Adipose tissue (tissue), 3 donors: ENCODE results near the gene BBLN. TPM values are rescaled to one million over a fixed set of nuclear protein-coding genes. Genes with fewer than 3 reads are reported as not detected.
"Not testable (repeated sequence)": the region's sequence is repeated elsewhere in the genome, so short reads cannot be mapped to it uniquely, and the experiment has no call there.

Experiments used
- H3K27ac ChIP-seq: one replicate; pipeline ENCODE4 v1.5.1; 2013; ENCODE audit warnings: low read depth, low read length
- WGBS, 3 donors: extraction: QIAGEN DNeasy Blood & Tissue Kit; methylation state at CpG; one replicate each; pipeline ENCODE4 v1.1.7; 2013; 5-methylcytosine and 5-hydroxymethylcytosine counted together
- polyA plus RNA-seq, 3 donors: library from polyadenylated mRNA; stranded (reverse); fragments of 200-250 nt; gene quantifications; one replicate each; pipeline ENCODE4 v1.2.3, GENCODE V29; 2013
- donor health status: healthy with polysubstance abuse.
- donor health status: Bipolar disorder and iron deficiency.
- donor health status: healthy.

The BBLN gene
- polyA plus RNA-seq, 3 donors = 74.5 to 110 (median 95.4) TPM

DNA sequence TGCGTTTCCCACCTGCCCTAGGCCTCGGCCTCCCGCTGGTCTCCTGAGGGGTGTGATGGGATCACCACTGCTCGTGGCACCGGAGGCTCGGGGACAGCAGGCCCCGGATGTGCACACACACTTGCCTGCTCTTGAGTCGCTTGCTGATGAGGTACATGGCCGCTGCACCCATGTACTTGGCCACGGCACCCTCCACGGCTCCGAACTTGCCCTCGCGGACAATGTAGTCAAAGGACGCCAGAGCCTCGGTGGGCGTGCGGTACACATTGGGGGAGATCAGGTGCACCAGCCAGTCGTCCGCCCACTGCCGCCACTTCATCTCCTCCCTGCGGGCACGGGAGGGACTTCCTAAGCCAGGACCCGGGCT is 37.3 kb upstream of the BBLN start:
- WGBS, 3 donors = 93 to 96% (median 96%) methylated on average over 23 to 24 of the region's 24 CpGs
- H3K27ac ChIP-seq = no peak overlapping the region

DNA sequence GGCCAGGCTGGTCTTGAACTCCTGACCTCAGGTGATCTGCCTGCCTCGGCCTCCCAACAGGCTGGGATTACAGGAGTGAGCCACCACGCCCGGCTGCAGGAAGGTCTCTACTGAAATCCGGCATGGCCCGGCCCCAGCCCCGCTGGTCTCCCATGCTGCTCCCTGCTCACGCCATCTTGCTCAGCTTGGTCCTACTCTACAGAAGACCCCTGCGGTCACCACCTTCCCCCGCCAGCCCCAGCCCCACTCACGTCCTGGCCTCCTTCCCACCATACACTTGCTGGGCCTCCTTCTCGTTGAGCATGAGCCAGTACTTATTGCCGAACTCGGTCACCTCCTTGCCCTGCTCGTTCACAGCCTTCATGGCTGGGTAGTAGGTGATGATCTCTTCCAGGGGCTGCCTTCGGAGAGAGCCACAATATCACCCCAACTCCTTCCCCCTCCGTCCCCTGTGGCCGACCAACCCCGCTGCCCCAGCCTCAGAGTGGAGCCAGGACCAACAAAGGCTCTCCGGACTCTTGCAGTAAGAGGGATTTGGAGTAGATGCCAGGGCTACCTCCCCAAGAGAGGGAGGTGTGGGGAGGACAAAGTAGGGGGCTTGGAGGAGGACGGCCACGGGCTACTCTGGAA is 36.5 kb upstream of the BBLN start:
- no peak overlapping the region for H3K27ac ChIP-seq
- 90 to 94% (median 92%) methylated on average over 21 of the region's 21 CpGs for WGBS, 3 donors

DNA sequence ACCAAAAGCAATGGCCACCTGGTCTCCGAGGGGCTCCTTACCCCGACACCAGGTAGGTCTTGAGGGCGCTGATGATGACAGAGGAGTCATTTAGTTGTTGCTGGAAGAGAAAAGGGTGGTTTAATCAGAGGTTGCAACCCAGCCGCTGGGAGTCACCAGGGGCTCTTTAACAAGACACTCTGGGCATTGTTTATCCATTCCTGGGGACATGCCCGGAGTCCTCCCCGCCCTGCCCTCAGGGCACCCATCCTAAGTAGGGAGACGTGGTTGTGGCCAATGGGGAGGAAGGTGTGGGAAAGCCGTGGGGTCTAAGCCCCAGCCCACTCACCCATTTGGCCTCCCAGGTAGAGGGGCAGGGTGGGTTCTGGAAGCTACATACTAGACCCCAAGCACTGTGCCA is 35.6 kb upstream of the BBLN start:
- 89 to 92% (median 90%) methylated on average over 8 of the region's 8 CpGs for WGBS, 3 donors
- H3K27ac ChIP-seq = no peak overlapping the region

DNA sequence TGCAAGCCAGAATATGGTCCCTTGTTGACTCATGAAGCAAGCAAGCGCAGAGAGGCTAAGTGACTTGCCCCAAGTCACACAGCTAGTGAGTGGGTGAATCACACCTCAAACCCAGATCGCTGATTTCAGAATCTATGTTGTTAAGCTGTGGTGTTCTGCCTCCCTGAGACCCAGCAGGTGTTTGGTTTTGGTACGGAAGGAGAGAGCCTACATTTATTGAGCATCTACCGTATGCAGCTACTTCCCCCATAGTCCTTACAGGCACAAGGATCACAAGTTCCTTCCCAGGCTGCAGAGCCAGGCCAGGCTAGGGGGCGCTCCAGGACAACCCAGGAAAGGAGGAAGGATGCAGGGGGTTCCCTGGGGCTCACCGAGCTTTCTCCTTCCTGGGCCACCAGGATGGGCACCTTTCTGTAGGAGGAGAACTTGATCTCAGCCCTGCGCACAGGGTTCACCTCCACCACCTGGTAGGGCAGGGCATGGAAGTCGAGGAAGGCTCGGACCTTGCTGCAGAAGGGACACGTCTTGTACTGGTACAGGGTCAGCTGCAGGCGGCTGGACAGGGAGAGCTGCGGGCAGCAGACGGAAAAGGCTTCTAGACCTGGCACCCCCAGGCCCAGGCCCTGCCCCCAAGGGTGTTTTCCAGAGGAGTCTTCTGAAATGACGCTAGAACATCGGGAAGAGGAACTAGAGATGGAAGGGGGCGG is 35.0 kb upstream of the BBLN start:
- H3K27ac ChIP-seq = no peak overlapping the region
- 60 to 73% (median 64%) methylated on average over 16 of the region's 16 CpGs for WGBS, 3 donors

DNA sequence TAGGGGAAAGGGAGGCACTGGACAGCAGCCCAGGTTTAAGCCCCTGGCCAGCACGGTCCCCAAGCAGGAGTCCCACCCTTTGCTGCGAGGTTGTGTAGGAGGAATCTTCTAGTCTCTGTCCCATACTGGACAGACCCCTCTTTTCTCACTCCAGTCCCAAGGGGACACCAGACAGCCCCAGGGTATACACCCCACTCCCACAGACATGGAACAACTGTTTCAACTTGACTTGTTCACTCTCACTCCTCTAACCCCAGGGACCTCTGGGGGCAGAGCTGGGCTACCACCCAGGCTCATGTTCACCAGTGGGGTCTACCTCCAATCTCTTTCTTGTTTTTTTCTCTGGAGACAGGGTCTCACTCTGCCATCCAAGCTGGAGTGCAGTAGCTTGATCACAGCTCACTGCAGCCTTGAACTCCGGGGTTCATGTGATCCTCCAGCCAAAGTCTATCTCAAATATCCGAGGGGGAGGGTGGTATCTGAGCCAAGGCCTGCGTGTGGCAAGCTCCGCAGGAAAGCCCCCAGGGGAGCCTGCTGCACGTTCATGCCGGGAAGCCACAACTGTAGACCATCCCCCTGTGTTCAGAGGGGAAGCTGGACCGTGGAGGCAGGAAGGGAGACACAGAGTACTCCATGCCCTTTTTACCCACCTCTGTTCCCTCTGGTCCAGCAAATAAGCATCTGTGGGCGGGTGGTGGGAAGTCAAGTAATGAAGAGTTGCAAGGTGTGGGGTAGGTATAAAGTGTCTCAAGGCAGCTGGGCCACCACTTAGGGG is 34.3 kb upstream of the BBLN start:
- H3K27ac ChIP-seq = no peak overlapping the region
- WGBS, 3 donors = 31 to 45% (median 40%) methylated on average over 10 of the region's 10 CpGs

DNA sequence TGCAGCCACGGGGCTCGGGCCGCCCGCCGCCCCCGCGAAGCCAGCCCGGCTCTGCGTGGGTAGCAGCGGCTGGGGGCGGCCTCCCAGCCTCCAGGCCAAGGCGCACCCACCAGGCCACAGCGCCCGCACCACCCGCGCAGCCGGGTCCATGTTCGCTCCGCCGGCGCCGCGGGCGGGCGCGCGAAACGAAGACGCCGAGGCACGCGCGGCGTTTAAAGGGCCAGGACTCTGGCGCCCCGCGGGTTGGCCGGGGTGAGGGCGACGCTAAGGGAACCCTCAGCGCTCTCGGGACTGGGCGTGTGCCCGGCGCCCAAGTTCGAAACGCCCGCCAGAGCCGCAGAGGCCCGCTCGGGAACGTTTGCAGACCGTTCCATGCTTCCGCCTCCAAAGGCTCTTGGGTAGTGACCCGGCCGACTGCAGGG is 32.5 kb upstream of the BBLN start, which contains the start of gene PTGES2:
PTGES2 (minus strand) TSS at position 162 of the 422 bp plus-strand sequence; CDS start at position 150, 12 bp downstream.
- WGBS, 3 donors = 0 to 1% (median 0%) methylated on average over 55 to 56 of the region's 56 CpGs
- peak within 1 kb of the TSS; percentile 73 for H3K27ac ChIP-seq

DNA sequence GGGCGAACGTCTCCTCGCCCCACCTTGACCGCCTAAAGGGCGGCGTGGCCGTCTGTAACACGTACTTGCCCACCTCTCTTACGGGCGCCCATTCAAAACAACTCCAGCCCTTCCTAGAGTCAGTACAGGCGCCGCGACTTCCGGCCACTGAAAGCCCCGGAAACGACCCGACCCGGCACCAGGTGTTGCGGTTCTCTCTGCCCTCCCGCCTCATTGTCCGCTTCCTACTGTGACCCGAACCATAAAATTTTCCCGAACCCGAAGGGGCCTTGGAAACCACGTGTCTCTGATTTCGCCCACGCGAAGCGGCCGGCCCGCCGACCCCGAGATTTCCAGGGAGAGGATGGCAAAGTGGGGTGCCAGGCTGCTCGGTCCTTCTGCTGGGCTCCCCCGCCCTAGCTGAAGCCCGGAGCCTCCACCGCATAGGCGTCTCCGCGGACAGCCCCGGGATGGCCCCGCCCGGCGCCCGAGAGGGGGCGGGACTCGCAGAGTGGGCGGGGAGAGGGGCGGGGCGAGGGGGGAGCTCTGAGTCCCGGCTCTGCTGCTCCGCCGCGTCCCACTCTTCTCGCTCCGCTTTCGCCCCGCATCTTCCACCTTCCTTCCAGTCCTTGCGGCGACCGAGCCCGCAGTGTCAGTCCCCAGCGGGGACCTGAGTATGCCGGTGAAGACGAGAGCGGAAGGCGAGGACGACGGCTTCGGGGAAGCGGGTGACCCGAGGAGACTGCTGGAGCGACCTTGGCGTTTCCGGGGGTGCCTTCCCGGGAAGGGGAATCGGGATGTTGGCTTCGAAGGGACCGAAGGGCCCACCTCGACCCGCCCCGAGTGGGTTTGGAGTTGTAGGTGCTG is 31.9 kb upstream of the BBLN start:
- 0% methylated on average over 66 to 82 of the region's 82 CpGs for WGBS, 3 donors
- H3K27ac ChIP-seq = peak overlapping the region; percentile 73

DNA sequence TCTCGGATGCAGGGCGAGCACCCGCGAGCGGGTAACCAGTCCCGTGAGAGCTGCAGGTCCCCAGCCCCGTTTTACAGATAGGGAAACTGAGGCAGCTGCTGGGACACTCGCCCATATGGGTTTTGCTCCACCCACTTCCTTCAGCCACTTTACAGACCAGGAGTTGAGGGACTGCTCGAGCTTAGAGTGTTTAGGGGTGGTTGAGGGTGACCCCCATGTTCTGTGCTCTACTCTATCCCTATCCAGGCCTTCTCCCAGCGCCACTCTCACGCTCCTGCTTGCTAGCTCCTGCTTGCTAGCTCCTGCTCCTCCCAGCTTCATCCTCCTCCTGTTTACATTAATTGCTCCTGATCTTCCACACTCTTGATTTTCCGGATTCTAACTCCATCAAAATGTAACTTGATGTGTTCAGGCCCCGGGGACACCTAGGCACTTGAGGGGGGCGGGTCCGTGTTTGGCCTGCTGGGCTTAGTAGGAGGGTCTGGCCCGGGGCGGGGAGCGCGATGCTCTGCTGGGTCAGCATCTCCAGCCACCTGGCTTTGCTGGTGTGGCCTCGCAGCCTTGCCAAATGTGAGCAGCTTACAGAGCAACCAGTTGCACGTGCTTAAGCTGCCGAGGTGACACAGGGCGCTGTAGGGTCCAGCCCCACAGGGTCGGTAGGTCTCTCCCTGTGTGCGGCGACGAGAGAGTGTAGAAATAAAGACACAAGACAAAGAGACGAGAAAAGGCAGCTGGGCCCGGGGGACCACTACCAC is 31.1 kb upstream of the BBLN start:
- H3K27ac ChIP-seq = no peak overlapping the region
- 57 to 63% (median 61%) methylated on average over 29 of the region's 29 CpGs for WGBS, 3 donors

DNA sequence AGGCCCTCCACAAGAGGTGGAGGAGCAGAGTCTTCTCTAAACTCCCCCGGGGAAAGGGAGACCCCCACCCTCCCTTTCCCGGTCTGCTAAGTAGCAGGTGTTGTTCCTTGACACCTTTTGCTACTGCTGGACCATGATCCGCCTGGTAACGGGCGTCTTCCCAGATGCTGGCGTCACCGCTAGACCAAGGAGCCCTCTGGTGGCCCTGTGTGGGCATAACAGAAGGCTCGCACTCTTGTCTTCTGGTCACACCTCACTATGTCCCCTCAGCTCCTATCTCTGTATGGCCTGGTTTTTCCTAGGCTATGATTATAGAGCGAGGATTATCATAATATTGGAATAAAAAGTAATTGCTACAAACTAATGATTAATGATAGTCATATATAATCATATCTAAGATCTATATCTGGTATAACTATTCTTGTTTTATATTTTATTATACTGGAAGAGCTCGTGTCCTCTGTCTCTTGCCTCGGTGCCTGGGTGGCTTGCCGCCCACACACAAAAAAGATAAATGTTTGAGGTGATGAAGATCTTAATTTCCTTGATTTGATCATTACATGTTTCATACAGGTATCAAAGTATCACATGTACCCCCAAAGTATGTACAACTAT is 30.0 kb upstream of the BBLN start:
- WGBS, 3 donors = 31 to 33% (median 31%) methylated on average over 11 to 12 of the region's 12 CpGs

DNA sequence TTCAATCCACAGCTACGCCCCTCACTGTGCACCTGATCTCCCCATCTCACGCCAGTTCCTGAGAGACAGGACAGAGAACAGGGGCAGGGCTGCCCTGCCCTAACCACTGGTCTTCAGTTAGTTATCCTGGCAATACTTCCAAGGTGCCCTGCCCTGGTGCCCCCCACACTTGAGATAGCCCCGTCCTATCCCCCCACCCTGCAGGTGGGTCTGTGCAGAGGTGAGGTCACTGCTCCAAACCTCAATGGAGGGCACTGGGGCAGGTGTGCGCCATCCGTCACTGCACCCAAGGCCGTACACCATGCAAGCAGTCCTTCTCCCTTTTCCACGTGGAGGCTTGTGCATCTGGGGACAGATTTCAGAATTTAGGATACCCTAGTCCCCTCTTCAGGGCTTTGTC is 29.4 kb upstream of the BBLN start:
- 55 to 67% (median 66%) methylated on average over 7 of the region's 7 CpGs for whole genome bisulfite sequencing, 3 donors
- H3K27ac ChIP-seq = not testable (repeated sequence)

More for the DNA sequence above, 30.0 kb upstream of the BBLN start:
- not testable (repeated sequence) for H3K27ac ChIP-seq

DNA sequence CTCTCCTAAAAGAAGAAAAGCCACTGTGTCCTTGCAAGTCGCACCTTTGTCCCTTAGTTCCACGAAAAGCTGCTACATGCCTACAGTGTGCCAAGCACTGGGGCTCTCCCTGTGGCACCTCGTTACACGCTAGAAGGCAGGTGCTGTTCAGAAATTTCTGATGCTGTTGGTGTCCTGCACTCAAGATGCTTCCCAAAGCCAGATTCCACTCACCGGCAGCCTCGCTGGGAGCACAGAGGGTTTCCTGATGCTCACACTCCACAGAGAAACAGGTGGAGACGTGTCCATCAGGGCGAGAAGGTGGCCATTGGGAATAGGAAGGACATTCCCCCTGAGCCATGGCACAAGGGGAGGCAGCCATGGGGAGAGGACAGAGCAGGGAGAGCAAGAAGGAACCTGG is 28.7 kb upstream of the BBLN start:
- not testable (repeated sequence) for H3K27ac ChIP-seq
- WGBS, 3 donors = 89 to 93% (median 92%) methylated on average over 8 of the region's 8 CpGs

DNA sequence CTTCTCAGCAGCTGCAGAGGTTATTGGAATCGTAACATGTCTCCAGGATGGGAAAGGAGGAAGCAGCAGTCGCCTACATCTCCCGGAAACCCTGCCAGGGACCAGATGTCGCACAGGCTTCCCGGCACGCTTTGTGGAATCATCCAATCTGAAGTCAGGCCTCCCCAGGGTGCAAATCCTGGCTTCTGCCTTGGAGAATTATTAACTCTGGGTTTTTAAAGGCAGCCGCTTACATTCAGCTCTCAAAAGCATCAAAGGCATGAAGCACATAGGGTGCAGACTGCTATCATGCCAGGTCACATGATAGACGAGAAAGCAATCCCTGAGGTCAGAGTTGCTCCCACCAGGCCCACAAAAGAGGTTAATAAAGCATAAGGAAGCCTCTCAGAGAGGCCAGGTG is 27.9 kb upstream of the BBLN start:
- 20 to 34% (median 34%) methylated on average over 8 of the region's 8 CpGs for WGBS, 3 donors
- not testable (repeated sequence) for H3K27ac ChIP-seq

DNA sequence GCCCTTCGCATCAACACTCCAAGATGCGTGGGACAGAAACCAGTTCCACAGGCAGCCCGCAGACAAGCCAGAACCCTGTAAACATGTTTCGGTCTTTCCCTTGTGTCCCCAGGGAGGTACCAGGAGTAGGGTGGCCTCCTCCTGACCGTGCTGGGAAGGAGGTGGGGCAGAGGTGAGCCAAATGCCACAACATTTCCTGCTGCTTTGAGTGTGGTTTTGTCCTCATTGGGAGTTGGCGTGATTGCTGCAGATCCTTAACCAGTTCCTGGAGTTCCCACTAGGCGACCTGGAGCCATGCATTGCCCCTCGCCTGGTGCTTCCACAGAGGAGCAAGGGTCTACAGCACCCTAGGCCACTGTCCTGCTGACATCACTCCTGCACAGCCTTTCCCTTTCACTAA is 24.5 kb upstream of the BBLN start:
- not testable (repeated sequence) for H3K27ac ChIP-seq
- WGBS, 3 donors = 79 to 83% (median 79%) methylated on average over 8 of the region's 8 CpGs

DNA sequence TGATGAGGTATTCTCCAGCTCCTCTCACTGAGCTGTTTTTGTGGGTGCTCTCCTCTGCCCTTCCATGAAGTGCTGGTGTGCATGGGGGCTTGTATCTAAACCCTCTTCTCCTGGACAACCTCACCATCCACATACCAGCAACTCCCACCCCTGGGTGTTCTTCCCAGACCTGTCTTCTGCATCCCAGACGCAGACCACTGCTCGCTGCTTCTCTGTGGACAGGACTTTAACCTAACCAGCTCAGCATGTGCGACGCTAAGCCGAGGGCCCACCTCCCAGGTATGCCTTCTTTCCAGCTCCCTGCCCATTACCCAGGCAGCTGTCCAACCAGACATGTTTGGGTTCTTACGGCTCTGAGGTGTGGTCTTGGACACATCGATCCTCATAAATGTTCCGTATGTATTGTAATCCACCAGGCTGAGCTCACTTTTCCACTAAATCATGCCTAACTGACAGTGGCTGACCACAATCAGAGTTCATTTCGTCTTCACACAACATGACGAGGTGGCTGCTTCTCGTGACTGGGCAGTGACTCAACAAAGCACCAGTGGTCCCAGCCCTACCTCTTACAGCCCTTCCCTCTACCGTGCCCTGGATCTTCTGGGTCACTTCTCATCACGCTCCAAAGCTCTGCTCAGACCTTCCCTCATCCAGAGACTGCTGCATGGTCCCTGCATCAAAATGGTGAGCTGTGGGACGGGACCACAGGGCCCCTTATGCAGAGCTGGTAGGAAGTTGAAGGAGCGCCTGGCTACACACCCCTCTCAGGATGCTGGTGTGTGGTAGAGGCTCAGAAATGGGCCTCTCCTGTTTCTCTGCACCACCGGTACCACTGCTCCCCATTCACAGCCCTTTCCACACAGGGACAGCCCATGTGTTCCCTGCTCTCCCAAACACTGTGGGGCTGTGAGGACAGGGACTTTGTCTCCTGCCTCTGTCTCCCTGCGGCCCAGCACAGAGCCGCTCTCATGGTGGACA is 23.0 kb upstream of the BBLN start:
- H3K27ac ChIP-seq = no peak overlapping the region
- WGBS, 3 donors = 87 to 89% (median 87%) methylated on average over 18 of the region's 18 CpGs

DNA sequence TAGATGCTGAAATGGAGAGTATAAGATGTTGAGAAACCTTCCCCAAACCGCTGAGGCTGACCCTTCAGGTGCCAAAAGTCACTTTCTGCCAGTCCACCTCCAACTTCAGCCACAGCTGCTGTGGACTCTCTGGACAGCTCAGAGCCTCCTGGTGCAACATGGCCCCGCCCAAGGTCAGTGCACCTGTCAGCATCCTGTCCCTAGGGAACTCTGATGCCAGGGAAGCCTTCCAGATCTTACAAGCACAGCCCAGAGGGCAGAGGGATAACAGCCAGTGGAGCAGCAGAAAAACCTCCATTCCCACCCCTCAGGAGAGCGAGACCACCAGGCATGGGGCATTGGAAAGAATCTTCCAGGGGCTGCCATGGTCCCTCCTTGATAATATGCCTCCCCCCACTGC is 22.1 kb upstream of the BBLN start:
- no peak overlapping the region for H3K27ac ChIP-seq
- WGBS, 3 donors = 83 to 93% (median 91%) methylated on average over 3 of the region's 3 CpGs

DNA sequence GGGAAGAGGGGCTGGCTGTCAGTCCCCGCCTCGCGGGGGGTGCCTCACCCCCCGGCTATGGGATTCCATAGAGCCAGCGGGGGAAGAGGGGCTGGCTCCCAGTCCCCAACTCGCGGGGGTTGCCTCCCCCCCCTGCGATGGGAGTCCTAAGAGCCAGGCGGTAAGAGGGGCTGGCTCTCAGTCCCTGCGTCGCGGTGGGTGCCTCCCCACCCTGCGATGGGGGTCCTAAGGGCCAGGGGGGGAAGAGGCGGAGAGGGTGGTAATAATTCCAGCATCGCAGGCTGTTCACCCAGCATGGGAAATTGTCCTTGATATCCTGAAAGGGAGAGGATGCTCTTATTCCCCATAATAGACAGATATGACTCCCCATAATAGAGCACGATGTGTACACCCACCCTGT is 20.4 kb upstream of the BBLN start:
- WGBS, 3 donors = 47 to 91% (median 87%) methylated on average over 7 to 8 of the region's 16 CpGs
- H3K27ac ChIP-seq = no peak overlapping the region
